HG03342 (cell line): Measurements from ENCODE around the gene AMIGO1.

ENCODE experiments used
- ATAC-seq: cut with Tn5 transposase; IDR thresholded peaks from one replicate; pipeline ENCODE4 v1.9.1; 2021; ENCODE audit warnings: mild to moderate bottlenecking, moderate library complexity; ENCODE audit not compliant: unreplicated experiment

The AMIGO1 gene

GRCh38 chr1:109534307-109534858 is 24.9 kb upstream of the AMIGO1 start:
- ATAC-seq, result no peak

GRCh38 chr1:109532365-109533136 is 23.0 kb upstream of the AMIGO1 start:
- ATAC-seq, result peak; percentile 78

GRCh38 chr1:109531826-109532364 is 22.4 kb upstream of the AMIGO1 start:
- no peak for ATAC-seq

- ATAC-seq, result no peak
Observed at GRCh38 chr1:109531380-109531779, 21.9 kb upstream of the AMIGO1 start.

GRCh38 chr1:109530457-109531087 is 21.0 kb upstream of the AMIGO1 start:
- ATAC-seq, result no peak

- ATAC-seq, result no peak
Observed at GRCh38 chr1:109529881-109530456, 20.4 kb upstream of the AMIGO1 start.

GRCh38 chr1:109528712-109529111 is 19.2 kb upstream of the AMIGO1 start:
- ATAC-seq, result no peak

GRCh38 chr1:109527846-109528695 is 18.5 kb upstream of the AMIGO1 start:
- ATAC-seq, result no peak

- ATAC-seq, result no peak
Observed at GRCh38 chr1:109527098-109527811, 17.7 kb upstream of the AMIGO1 start.

GRCh38 chr1:109523706-109524105 is 14.2 kb upstream of the AMIGO1 start:
- ATAC-seq, result no peak

- ATAC-seq, result no peak
Observed at GRCh38 chr1:109522026-109522425, 12.5 kb upstream of the AMIGO1 start.

GRCh38 chr1:109521002-109521951 is 11.8 kb upstream of the AMIGO1 start:
- no peak for ATAC-seq

- no peak for ATAC-seq
Observed at GRCh38 chr1:109517337-109517736, 7.8 kb upstream of the AMIGO1 start.

GRCh38 chr1:109516872-109517271 is 7.3 kb upstream of the AMIGO1 start:
- ATAC-seq, result no peak

GRCh38 chr1:109514846-109515245 is 5.3 kb upstream of the AMIGO1 start:
- ATAC-seq, result no peak

- ATAC-seq, result no peak
Observed at GRCh38 chr1:109513110-109513710, 3.7 kb upstream of the AMIGO1 start.

- no peak for ATAC-seq
Observed at GRCh38 chr1:109508873-109509175, 703 bp downstream of the AMIGO1 start.

GRCh38 chr1:109508001-109508872 is 1.3 kb downstream of the AMIGO1 start:
- ATAC-seq, result no peak
